HG03097 (cell line): Measurements from ENCODE around the gene MEF2B.
"Not testable (repeated sequence)": the region's sequence is repeated elsewhere in the genome, so short reads cannot be mapped to it uniquely, and the experiment has no call there.

Source experiments
- ATAC-seq: cut with Tn5 transposase; IDR thresholded peaks from one replicate; pipeline ENCODE4 v1.9.1; 2021; ENCODE audit not compliant: unreplicated experiment, low FRiP score

The MEF2B gene

DNA sequence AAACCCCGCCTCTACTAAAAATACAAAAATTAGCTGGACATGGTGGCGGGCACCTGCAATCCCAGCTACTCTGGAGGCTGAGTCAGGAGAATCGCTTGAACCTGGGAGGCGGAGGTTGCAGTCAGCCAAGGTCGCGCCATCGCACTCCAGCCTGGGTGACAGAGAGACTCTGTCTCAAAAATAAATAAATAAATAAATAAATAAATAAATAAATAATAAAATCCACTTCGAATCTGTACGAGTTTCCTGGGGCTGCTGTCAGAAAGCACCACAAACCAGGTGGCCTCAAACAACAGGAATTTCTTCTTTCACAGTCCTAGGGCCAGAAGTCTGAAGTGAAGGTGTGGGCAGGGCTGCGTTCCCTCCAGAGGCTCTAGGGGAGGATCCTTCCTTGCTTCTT lies 67.5 kb downstream of the MEF2B start:
- not testable (repeated sequence) for ATAC-seq

- no peak for ATAC-seq
Measured at GRCh38 chr19:19101540-19101939, 68.5 kb downstream of the MEF2B start.

DNA sequence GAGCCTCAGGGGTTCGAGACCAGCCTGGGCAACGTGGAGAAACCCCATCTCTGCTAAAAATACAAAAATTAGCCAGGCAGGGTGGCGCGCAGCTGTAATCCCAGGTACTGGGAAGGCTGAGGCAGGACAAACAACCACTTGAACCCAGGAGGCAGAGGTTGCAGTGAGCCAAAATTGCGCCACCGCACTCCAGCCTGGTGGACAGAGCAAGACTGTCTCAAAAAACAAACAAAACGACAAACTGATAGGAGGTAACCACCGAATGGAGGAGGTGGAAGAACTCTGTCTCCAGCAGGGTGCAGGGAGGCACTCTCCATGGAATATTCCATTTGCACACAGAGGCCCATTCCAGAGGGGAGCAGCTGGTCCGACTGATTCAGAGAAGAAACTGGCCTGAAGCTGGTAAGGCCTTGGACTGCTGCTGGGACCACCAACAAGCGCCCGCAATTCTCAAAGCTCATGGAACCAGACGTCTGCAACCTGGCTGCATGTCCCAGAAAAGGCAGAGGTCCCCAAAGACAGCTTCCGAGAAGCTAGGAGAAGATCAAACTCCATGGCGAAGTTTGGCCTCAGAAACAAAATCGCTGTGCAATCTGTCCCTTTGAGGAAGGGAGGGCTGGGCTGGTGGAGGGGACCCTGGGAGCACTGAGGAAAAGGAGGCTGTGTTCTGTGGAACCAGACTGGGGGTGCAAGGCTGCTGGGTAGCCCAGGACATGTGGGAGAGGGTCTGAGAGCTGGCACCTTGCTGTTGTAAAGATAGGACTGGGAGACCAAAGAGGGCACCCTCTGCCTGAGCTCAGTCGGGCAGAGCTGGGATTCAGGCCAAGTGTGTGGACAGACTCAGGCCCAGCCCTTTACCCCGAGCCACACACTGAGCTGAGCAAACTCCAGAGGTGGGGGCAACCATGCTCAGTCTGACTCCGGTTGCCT lies 71.1 kb downstream of the MEF2B start:
- ATAC-seq: no peak

DNA sequence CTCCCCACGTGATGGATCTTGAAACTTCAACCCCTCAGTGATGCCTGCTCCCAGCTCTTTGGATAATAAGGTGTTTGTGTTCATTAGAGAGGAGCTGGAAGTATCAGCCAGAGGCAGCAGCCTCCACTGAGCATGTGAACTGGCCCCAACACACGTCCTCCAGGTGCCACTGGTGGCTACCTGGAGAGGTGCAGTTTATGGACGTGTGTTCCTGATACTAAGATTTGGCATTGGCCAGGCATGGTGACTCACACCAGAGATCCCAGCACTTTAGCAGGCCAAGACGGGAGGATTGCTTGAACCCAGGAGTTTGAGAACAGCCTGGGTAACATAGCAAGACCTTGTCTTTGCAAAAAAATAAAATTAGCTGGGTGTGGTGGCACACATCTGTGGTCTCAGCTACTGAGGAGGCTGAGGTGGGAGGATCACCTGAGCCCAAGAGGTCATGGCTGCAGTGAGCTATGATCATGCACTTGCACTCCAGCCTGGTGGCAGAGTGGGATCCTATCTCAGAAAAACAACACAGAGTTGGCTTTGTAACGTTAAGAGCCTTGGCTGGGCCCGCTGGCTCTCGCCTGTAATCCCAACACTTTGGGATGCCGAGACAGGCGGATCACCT lies 71.9 kb downstream of the MEF2B start:
- ATAC-seq: no peak

DNA sequence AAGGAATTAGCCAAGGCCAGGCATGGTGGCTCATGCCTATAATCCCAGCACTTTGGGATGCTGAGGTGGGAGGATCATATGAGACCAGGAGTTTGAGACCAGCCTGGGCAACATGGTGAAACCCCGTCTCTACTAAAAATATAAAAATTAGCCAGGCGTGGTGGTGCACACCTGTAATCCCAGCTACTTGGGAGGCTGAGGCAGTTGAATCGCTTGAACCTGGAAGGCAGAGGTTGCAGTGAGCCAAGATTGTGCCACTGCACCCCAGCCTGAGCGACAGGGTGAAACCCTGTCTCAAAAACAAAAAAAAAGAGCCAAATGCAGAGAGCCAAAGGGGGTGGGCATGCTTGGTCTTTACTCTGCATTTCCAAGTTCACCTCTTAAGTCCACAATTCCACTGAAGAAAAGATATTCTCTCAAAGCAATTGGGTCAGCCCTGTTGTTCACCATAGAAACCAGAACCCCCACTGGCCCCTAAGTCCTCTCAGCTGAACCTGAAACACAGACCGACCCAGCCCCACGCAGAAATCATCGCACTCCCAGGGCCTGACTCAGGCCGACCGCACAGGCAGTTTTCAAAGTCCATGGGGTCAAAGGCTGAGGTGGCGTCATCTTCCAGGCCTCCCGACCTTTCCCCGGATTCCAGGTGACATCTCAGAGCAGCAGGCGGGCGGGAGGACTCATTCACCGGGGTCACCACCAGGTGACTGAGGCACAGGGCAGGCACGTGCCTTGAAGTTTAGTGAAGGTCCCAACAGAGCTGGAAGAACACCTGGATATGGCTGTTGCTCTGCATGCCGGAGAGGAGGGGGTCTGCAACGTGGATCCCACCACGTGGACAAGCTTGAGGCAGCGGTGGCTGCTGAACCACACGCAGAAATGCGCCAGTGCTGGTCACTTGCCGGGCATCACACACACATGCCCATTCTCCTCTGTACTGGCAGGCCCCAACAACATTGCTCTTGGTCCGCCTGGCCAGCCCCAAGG lies 73.1 kb downstream of the MEF2B start:
- no peak for ATAC-seq

DNA sequence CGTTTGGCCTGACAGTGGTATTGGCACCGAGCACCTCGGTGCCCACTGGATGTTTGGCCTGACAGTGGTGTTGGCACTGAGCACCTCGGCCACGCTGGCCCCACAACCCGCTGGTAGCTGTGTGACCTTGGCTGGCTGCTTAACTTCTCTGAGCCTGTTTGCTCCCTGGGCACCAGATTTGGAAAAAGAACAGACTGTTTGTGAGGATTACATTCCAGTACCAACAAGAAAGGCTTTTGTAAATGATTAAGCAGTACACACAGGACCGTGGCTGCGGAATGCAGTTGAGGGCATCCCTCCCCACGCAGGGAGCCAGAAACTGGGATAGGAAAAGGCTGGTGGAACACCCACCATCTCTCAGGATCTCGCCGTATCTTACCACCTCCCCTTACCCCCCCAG lies 74.4 kb downstream of the MEF2B start:
- ATAC-seq: no peak
